Measurements from ENCODE around the gene RPAP2. TPM values are rescaled to one million over a fixed set of nuclear protein-coding genes. Genes with fewer than 3 reads are reported as not detected.
A peak's percentile ranks its signal among the peaks of the same experiment; 100 is the strongest.

Gene RPAP2
- total RNA-seq, 3 donors from 2014 or later: 25.6 to 34.7 (median 33.7) TPM

GRCh38 chr1:92306020-92306419 is 7.2 kb downstream of the RPAP2 start:
- DNase-seq (no peak), ATAC-seq (peak; percentile 30 to 35)
- Mint-ChIP-seq H3K27me3 (ENCODE audit: low read depth) (no peaks in the 10 kb centered on the region), H3K4me3 (no peak overlapping the region), H3K36me3 (ENCODE audit: insufficient read depth) (peaks cover 24% of the 10 kb centered on the region), H3K4me1 (ENCODE audit: low read depth) (peaks cover 4% of the 10 kb centered on the region), H3K9me3 (no peaks in the 10 kb centered on the region)

GRCh38 chr1:92307980-92308379 is 9.1 kb downstream of the RPAP2 start:
- H3K9me3 Mint-ChIP-seq: no peaks in the 10 kb centered on the region
- H3K36me3 Mint-ChIP-seq (ENCODE audit: insufficient read depth): peaks cover 28% of the 10 kb centered on the region
- H3K4me3 Mint-ChIP-seq: no peak overlapping the region
- DNase-seq (no peak), ATAC-seq (no peak)
- no peaks in the 10 kb centered on the region for H3K27me3 Mint-ChIP-seq (ENCODE audit: low read depth)
- H3K4me1 Mint-ChIP-seq (ENCODE audit: low read depth): peaks cover 10% of the 10 kb centered on the region

GRCh38 chr1:92310185-92310597 is 11.3 kb downstream of the RPAP2 start:
- Mint-ChIP-seq H3K36me3 (ENCODE audit: insufficient read depth) (peaks cover 28% of the 10 kb centered on the region), H3K4me1 (ENCODE audit: low read depth) (peaks cover 27% of the 10 kb centered on the region), H3K27me3 (ENCODE audit: low read depth) (no peaks in the 10 kb centered on the region), H3K9me3 (no peaks in the 10 kb centered on the region), H3K4me3 (no peak overlapping the region)
- no peak for DNase-seq
- ATAC-seq: peak; percentile 50 to 71

- Mint-ChIP-seq H3K4me1 (ENCODE audit: low read depth) (peaks cover 63% of the 10 kb centered on the region), H3K27me3 (ENCODE audit: low read depth) (no peaks in the 10 kb centered on the region), H3K36me3 (ENCODE audit: insufficient read depth) (peaks cover 23% of the 10 kb centered on the region), H3K9me3 (no peaks in the 10 kb centered on the region), H3K4me3 (no peak overlapping the region)
- ATAC-seq (no peak), DNase-seq (no peak)
Measured at GRCh38 chr1:92314024-92314423, 15.2 kb downstream of the RPAP2 start.

DNA sequence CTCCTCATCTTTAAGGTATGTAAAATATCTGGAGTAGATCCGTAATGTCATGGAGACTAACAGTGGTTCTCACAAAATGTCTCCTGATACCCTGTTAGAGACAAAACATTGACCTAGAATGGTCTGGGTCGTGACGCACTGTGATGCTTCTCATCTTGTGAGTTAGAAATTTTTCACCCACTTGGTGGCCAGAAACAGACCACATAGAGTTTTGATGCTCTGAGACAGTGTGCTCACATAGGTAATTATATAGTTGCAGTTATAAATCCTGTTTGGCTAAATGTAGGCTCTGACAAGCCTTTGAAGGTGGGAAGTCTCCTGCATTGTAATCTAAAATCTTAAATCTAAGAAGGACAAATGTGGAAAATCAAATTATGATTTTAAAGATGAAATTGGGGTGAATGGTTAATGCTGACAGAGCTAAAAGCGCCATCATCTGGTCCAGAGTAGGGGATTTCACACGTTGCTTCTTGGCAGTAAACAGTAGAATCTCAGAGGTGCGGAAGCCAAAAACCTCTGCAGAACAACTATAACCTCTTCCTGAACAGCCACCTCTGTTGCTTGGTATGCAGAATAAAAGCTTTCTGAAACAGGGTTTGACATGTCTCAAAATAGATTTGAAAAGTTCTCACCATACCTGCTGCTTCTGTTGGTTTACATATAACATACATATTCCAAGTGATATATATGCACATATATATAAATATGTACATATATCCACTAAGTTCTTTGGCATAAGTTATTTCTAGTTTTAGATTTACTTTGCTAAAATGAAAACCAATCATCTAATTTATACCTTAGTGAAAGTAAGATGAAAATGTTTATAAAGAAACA is 17.1 kb downstream of the RPAP2 start:
- H3K9me3 Mint-ChIP-seq: no peaks in the 10 kb centered on the region
- H3K36me3 Mint-ChIP-seq (ENCODE audit: insufficient read depth): peaks cover 16% of the 10 kb centered on the region
- peak; percentile 75 to 84 for ATAC-seq
- peaks cover 64% of the 10 kb centered on the region for H3K4me1 Mint-ChIP-seq (ENCODE audit: low read depth)
- peak; percentile 19 for DNase-seq
- H3K4me3 Mint-ChIP-seq: peak overlapping the region; percentile 19
- H3K27me3 Mint-ChIP-seq (ENCODE audit: low read depth): no peaks in the 10 kb centered on the region

GRCh38 chr1:92317836-92318493 is 19.1 kb downstream of the RPAP2 start:
- ATAC-seq (peak; percentile 64 to 68), DNase-seq (no peak)
- Mint-ChIP-seq H3K9me3 (no peaks in the 10 kb centered on the region), H3K4me3 (peak overlapping the region; percentile 44), H3K4me1 (ENCODE audit: low read depth) (peaks cover 56% of the 10 kb centered on the region), H3K36me3 (ENCODE audit: insufficient read depth) (peaks cover 11% of the 10 kb centered on the region), H3K27me3 (ENCODE audit: low read depth) (no peaks in the 10 kb centered on the region)

DNA sequence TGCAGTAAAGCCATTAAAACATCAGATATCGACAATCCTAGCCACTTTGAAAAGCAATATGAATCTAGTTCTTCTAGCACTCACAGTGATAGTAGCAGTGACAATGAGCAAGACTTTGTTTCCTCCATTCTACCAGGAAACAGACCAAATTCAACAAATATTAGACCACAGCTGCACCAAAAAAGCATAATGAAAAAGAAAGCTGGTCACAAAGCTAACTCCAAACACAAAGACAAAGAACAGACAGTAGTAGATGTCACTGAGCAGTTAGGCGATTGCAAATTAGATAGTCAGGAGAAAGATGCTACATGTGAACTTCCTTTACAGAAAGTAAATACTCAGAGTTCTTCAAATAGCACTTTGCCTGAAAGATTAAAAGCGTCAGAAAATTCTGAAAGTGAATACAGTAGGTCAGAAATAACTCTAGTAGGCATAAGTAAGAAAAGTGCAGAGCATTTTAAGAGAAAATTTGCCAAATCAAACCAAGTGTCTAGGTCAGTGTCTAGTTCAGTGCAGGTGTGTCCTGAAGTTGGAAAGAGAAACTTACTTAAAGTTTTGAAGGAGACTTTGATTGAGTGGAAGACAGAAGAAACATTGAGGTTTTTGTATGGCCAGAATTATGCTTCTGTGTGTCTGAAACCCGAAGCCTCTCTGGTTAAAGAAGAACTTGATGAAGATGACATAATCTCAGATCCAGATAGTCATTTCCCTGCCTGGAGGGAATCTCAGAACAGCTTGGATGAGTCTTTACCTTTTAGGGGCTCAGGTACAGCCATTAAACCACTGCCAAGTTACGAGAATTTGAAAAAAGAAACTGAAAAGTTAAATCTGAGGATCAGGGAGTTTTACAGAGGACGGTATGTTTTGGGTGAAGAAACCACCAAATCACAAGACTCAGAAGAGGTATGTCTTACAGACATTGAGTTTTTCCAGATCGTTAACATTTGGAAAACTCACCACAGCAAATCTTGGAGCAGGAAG is 24.9 kb downstream of the RPAP2 start:
- ATAC-seq (peak in 1 of 2 donors; percentile 38), DNase-seq (no peak)
- peaks cover 51% of the 10 kb centered on the region for H3K36me3 Mint-ChIP-seq (ENCODE audit: insufficient read depth)
- no peaks in the 10 kb centered on the region for H3K27me3 Mint-ChIP-seq (ENCODE audit: low read depth)
- H3K4me3 Mint-ChIP-seq: peak overlapping the region; percentile 29
- peaks cover 19% of the 10 kb centered on the region for H3K4me1 Mint-ChIP-seq (ENCODE audit: low read depth)
- peaks cover 16% of the 10 kb centered on the region for H3K9me3 Mint-ChIP-seq

GRCh38 chr1:92324784-92325183 is 25.9 kb downstream of the RPAP2 start:
- Mint-ChIP-seq H3K4me3 (no peak overlapping the region), H3K9me3 (peaks cover 19% of the 10 kb centered on the region), H3K4me1 (ENCODE audit: low read depth) (peaks cover 13% of the 10 kb centered on the region), H3K27me3 (ENCODE audit: low read depth) (no peaks in the 10 kb centered on the region), H3K36me3 (ENCODE audit: insufficient read depth) (peaks cover 54% of the 10 kb centered on the region)
- ATAC-seq: no peak
- DNase-seq: no peak

DNA sequence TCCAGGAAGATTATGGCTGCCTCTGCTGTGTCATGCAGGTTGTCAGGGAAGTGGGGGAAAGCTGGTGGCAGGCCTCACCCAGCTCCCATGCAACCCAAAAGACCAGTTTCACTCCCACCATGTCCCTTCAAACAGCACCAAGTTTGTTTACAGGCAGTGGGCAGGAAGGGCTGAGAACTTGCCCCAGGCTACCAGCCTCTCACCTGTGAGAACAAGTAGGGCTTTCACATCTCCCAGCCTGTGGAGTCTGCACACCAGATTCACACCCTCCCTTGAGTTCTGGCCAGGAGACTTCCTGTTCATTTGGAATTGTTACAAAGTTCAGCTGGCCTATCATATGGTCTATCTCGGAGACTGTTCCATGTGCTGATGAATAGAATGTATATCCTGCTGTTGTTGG is 27.8 kb downstream of the RPAP2 start:
- Mint-ChIP-seq H3K9me3 (peaks cover 19% of the 10 kb centered on the region), H3K4me3 (no peak overlapping the region), H3K27me3 (ENCODE audit: low read depth) (no peaks in the 10 kb centered on the region), H3K4me1 (ENCODE audit: low read depth) (peaks cover 19% of the 10 kb centered on the region), H3K36me3 (ENCODE audit: insufficient read depth) (peaks cover 60% of the 10 kb centered on the region)
- ATAC-seq: no peak
- no peak for DNase-seq

- Mint-ChIP-seq H3K36me3 (ENCODE audit: insufficient read depth) (peaks cover 63% of the 10 kb centered on the region), H3K27me3 (ENCODE audit: low read depth) (no peaks in the 10 kb centered on the region), H3K9me3 (peaks cover 19% of the 10 kb centered on the region), H3K4me3 (no peak overlapping the region), H3K4me1 (ENCODE audit: low read depth) (peaks cover 23% of the 10 kb centered on the region)
- no peak for ATAC-seq
- no peak for DNase-seq
Measured at GRCh38 chr1:92327794-92328193, 28.9 kb downstream of the RPAP2 start.

DNA sequence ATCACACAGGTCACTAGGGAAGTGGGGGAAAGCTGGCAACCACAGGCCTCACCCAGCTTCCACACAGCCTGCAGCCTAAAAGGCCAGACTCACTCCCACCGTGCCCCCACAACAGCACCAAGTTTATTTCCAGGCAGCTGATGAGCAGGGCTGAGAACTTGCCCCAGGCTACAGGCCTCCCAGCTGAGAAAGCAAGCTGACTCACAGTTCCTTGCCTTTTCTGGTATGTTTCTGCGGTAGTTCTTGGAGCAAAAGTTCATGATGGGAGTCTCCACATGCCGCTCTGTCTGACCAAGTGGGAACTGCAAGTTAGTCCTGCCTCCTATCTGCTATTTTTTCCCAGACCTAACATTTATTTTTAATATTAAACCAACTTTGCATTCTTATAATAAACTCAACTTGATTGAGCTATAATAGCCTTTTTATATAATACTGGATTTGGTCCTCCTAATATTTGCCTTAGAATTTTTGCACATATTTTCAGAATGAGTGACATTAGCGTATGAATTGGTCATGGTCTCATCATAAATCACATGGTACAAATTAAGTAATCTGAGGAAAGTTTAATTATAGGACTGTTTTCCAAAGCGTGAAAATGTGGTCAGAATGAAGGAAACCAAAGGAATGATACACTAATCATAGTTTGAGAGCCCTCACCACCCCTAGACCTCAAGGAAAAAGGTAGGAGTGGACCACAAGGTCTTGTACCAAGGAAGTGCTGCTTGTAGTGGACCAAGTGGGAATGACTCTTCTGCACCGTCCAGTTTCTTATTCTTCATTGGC is 30.7 kb downstream of the RPAP2 start:
- Mint-ChIP-seq H3K9me3 (peaks cover 19% of the 10 kb centered on the region), H3K4me3 (no peak overlapping the region), H3K4me1 (ENCODE audit: low read depth) (peaks cover 27% of the 10 kb centered on the region), H3K27me3 (ENCODE audit: low read depth) (no peaks in the 10 kb centered on the region), H3K36me3 (ENCODE audit: insufficient read depth) (peaks cover 62% of the 10 kb centered on the region)
- ATAC-seq (no peak), DNase-seq (no peak)

DNA sequence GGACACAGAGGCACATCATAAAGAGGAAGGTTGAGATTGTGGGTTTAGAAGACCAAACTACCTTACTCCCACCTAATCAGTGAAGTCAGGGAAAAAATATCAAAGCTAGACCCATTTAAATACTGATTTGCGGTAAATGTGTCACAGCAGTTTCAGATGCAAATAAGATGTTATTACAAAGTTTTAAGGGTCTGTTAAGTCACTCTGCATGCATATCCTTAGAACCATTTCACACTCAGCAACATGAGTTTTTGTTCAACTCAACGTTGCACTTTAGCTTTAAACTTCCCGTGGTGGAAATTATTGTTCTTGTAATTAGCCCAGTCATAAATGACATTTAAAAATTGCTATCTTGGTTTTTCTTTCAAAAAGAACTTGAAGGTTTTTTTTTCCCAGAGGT is 34.8 kb downstream of the RPAP2 start:
- ATAC-seq (peak; percentile 73 to 91), DNase-seq (no peak)
- peaks cover 25% of the 10 kb centered on the region for H3K4me1 Mint-ChIP-seq (ENCODE audit: low read depth)
- H3K27me3 Mint-ChIP-seq (ENCODE audit: low read depth): no peaks in the 10 kb centered on the region
- no peak overlapping the region for H3K4me3 Mint-ChIP-seq
- peaks cover 4% of the 10 kb centered on the region for H3K9me3 Mint-ChIP-seq
- H3K36me3 Mint-ChIP-seq (ENCODE audit: insufficient read depth): peaks cover 36% of the 10 kb centered on the region

- Mint-ChIP-seq H3K36me3 (ENCODE audit: insufficient read depth) (peaks cover 31% of the 10 kb centered on the region), H3K9me3 (no peaks in the 10 kb centered on the region), H3K4me1 (ENCODE audit: low read depth) (no peaks in the 10 kb centered on the region), H3K27me3 (ENCODE audit: low read depth) (no peaks in the 10 kb centered on the region), H3K4me3 (no peak overlapping the region)
- ATAC-seq (no peak), DNase-seq (no peak)
Measured at GRCh38 chr1:92340154-92340553, 41.3 kb downstream of the RPAP2 start.
